Middle frontal gyrus (tissue), 1 donor: ENCODE measurements around the gene NPY4R2.
A peak's percentile ranks its signal among the peaks of the same experiment; 100 is the strongest.
"Not testable (repeated sequence)": the region's sequence is repeated elsewhere in the genome, so short reads cannot be mapped to it uniquely, and the experiment has no call there.

Experiments used
- DNase-seq: peaks from one replicate; pipeline ENCODE4 v3.0.0-alpha.2; 2015; ENCODE audit warnings: low spot score; ENCODE audit errors: extremely low spot score

Gene NPY4R2

DNA sequence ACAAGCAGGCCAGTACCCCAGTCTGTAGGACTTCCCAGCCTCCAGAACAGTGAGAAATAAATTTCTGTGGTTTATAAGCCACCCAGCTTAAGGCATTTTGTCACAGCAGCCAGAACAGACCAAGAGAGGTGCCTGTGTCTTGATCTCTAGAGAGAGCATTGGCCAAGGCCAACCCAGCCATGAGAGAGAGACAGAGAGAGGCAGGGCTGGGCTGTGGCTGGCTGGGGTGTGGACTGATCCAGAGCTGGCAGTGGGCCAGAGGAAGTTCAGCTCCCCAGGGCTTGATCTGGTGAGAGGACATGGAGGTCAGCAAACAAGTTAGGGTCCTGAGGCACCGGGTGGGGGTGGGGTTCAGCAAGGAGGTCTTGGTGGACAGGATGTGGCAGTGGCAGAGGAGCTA is 14.4 kb downstream of the NPY4R2 start:
- DNase-seq: not testable (repeated sequence)

DNA sequence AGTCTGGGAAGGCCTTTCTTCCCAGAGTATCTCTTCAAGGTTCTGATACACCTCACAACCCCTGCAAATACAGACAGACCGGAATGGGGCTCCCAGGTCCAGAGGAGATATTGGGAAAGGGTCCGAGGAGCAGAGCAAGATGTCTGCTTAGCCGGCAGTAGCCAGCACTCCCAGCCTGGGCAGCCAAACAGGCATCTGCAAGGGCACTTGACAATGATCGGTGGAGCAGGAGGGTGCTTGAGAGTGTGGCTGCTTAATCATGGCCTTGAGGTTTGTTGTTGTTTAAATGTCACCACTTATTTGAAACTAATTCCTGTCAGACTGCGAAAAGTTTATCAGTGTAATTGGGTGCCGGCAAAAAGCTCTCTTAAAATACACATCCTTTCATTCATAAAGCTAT is 15.0 kb downstream of the NPY4R2 start:
- not testable (repeated sequence) for DNase-seq

DNA sequence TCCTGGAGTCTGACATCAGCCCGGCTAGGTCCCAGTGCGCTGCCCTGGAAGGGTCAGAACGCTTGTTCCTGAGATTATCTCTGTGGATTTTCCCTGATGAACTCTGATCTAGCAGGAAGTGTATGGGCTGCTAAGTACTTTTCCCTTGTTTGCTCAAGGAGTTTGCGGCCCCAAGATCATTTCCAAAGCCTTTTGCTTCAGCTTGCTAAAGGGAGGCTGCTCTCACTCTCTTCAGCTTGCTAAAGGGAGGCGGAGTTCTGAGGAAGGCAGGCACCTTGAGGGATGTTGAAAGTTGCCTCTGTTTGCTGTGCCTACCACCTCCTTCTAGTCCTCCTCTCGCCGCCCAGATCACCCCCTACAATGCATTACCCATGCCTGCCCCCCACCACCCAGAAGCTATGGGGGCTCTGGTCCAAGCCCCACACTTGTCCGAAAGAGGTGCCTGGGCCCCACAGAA is 18.3 kb downstream of the NPY4R2 start:
- not testable (repeated sequence) for DNase-seq

DNA sequence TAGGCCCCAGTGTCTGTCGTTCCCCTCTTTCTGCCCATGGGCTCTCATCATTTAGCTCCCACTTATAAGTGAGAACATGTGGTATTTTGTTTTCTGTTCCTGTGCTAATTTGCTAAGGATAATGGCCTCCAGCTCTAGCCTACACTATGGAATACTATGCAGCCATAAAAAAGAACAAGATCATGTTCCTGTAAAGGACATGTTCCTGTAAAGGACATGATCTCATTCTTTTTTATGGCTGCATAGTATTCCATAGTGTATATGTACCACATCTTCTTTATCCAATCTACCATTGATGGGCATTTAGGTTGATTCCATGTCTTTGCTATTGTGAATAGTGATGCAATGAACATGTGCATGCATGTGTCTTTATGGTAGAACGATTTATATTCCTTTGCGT is 19.2 kb downstream of the NPY4R2 start:
- not testable (repeated sequence) for DNase-seq

DNA sequence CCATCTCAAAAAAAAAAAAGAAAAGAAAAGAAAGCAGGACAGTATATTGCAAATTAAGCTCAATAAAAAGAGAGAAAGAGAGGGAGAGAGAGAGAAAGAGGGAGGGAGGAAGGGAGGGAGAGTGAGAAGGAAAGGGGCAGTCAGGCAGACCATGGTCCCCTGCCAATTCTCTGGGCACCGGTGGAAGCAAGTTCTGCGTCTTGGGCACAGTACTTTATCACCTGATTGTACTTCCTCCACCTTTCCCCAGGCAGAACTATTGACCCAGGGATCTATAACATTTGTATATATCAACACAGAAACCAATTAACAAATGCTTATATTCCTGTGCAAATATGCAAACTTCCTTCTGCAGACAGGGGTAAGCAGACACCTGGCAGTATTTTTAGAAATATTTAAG is 22.4 kb downstream of the NPY4R2 start:
- not testable (repeated sequence) for DNase-seq

DNA sequence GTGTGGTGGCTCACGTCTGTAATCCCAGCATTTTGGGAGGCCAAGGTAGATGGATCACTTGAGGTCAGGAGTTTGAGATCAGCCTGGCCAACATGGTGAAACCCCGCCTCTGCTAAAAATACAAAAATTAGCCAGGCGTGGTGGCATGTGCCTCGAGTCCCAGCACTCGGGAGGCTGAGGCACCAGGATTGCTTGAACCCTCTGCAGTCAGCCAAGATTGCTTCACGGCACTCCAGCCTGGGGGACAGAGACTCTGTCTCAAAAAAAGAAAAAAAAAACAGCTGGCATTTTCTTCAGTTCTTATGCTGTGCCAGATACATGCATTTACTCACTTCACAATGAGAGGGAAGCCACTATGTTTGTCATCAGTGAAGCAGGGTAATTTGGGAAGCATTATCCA is 22.9 kb downstream of the NPY4R2 start:
- DNase-seq: peak; percentile 37

DNA sequence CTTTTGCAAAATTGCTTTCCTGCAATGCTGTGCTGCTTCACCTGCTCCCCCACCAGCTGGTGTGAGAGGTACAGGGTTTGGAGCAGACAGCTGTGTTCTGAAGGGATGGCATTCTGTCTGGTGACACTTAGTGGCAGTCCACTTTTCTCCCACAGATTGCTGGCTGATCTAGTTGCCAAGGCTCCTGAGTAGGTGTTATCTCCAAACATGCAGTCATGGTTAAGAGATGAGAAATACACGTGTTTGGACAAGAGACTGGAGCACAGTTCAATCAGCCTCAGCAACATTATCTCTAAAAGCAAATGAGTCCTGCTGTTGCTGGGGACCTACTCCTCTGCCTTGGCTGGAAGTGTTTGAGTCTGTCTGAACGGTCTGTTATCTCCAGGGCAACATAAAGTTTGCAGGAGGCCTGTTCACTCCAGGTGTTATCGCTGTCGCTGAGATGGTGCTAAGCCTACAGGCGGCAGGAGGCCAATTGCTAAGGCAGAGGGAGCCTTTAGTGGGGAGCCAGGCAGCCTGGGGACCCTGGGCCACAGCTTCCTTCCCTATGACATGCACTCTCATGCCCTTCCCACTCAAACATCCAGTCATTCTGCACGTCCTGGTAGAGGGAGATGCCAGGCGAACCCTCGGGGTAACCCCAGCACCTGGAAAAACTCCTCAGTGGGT is 24.0 kb downstream of the NPY4R2 start:
- DNase-seq: peak; percentile 3

DNA sequence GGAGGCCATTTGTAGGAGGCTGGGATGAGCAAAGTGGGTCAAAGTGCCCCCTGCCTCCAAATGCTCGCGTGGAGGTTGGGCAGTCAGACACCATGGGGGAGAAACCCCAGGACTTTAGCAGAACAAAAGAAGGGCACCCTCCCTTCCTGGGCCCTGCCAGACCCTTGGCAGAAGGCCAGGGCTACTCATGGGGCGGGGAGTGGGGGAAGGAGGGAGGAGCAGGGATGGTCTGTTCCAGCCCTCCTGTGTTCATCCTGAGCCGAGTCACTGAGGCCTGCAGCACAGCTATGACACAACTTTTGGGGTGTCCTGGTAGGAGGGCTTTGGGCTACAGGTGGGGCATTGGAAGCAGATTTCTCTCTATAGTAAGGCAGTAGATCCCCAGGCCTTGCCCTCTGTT is 24.9 kb downstream of the NPY4R2 start:
- not testable (repeated sequence) for DNase-seq

DNA sequence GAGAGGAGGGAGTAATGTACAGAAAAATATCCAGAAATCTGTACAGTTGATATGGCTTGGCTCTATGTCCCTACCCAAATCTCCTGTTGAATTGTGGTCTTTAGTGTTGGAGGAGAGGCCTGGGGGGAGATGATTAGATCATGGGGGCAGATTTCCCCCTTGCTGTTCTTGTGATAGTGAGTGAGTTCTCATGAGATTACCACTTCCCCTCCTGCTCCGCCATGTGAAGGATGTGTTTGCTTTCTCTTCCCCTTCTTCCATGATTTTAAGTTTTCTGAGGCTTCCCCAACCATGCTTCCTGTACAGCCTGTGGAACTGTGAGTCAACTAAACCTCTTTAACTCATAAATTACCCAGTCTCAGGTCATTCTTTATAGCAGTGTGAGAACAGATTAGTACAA is 29.0 kb downstream of the NPY4R2 start:
- not testable (repeated sequence) for DNase-seq

DNA sequence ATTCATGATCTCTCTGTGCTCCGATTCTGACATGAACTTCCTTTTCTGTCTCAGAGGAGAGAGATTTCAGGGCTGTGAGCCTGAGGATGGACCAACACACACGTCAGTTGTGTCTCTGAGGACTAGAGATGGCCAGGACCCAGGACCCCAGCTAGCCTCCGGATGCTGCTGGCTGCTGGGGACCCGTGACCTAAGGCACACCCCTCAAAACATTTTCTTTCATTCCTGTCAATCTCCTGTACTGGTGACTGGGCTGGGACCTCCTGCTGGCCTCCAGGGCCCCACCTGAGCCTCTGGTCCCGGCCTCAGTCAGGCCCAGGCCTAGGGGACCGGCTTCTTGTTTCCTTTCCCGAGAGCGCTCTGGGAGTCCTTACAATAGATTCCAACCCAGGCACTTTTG is 38.7 kb downstream of the NPY4R2 start:
- DNase-seq: not testable (repeated sequence)

DNA sequence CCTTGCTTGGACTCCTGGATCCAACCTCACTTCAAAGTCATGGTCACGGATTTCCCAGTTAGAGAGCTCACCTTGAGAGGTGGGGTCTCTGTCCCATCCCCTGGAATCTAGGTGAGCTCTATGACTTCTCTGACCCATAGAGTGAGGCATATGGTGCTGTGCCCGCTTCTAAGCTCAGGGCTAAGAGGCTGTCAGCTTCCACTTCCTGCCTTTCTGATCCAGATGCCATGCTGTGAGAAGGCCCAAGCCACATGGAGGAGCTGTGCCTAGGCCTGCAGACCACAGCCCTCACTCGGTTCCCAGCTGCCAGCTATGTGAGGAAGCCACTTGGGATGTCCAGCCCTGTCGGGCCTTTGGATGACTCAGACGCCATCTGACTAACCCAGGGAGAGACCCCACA is 41.2 kb downstream of the NPY4R2 start:
- not testable (repeated sequence) for DNase-seq

DNA sequence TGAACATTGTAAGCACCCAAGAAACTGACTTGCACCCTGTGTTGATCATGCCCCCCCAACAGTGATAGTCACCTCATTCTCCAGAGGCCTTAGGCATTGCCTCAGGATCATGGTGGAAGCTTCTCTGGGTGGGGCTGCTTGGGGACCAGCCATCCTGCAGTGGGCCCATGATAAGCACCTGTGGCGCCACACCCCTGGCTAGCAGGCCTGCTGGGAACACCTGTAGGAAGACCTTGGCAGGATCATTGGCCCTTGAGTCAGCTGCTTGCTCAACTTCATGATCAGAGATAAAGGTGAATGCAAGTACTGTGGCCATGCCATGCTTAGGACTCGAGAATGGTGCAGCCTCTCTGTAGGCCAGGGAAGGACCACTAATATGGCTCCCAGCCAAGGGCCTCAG is 42.2 kb downstream of the NPY4R2 start:
- not testable (repeated sequence) for DNase-seq

DNA sequence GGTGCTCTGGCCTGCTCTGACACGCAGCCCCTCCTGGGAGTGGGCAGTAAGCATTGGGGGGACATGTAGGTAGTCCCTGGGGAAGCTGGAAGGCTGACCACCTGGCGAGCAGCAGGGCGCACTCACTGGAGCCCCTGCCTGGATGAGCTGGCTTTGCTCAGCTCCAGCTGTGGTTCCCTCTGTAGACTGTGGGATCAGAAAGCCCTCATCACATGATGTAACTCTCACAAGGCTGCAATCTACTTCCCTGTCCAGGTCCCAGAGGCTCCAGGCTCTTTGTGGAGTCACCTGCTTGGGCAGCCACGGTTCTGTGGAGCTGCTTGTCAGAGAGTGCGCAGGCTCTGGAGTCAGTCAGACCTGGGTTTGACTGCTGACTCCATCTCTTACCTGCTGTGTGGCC is 44.3 kb downstream of the NPY4R2 start:
- DNase-seq: not testable (repeated sequence)

DNA sequence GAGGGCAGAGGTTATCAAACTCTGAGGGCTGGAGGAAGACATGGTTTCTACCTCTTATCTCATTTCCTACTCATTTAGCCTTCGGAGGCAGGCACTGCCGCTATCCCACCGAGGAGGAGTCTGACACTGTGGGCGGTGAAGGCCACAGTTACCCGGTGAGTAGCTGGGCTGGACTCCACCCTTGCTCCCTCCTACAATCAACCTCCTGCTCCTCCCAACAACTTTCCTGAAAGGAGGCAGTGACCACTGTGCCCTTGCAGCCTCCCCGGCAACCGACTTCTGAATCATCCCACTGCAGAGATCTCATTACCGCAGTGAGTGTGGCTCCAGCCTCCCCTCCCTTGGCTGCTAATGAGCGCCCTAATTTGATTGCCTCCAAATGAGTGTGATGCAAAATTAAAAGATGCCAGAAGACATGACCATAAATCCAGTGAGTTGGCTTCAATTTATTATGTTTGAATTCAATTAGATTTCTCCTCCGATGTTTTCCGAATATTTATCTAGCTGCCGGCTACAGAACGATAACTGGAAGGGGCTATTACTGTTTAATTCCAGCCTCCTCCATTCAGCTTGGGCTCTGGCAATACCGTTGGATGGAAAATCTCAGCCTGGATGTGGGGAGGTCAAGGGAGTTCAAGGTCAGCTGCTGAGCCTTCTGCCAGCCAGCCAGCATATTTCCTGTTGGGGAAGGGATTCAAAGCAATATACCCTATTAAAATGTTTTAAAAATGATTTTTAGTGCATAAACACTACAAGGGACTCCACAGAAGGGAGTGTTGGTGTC is 46.0 kb downstream of the NPY4R2 start:
- DNase-seq: not testable (repeated sequence)

DNA sequence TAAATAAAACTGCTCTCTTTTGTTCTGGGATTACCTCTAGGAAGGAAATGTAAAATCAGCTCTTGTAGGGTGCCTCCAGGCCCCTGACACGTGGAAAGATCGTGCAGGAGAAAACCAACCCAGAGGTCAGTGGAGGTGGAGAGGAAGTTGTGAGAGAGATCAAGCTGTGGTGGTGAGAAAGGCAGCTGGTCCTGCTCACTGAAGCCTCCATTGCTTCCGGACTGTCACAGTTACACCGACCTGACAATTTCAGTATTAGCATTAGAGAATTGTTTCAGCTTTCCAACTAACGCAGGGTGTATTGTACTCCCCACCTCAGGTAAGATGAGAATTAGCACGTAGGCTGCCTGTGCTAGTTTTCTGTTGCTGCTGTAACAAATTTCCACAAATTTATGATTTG is 50.5 kb downstream of the NPY4R2 start:
- not testable (repeated sequence) for DNase-seq

DNA sequence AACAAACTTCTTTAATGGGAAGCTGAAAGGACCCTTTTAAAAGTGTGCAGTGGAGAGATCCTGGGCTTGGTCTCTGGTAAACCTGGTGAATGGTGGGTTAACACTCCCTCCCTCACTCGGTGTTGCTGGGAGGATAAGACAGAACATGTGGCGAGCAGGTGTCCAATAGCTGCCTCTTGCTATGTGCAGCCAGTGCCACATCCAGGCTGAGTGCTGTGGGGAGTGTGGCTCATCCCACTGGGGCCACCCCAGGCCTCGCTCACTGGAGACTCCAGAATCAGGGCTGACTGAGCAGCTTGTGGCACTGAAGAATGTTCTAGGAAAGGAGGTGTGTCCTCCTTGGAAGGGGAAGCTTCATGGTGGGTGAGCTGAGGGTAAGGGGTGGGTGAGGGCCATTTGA is 51.6 kb downstream of the NPY4R2 start:
- DNase-seq: not testable (repeated sequence)

DNA sequence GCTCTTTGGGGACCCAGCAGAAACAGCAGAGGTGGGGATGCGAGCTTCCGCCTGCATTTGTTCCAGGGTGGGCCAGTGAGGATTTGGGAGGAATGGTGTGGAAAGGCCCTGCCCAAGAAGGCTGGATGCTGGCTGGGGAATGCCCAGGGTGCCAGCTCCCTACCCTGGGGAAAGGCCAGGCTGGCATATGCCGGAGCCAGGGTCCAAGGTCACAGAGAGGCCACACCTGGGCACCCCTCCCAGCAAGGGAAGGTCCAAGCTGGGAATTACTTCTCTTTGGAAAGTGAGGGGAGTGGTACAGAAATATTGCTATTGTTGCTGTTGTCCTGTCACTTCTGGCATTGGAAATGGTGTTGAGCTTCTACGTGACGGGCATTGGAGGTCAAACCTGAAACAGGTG is 53.1 kb downstream of the NPY4R2 start:
- DNase-seq: not testable (repeated sequence)

DNA sequence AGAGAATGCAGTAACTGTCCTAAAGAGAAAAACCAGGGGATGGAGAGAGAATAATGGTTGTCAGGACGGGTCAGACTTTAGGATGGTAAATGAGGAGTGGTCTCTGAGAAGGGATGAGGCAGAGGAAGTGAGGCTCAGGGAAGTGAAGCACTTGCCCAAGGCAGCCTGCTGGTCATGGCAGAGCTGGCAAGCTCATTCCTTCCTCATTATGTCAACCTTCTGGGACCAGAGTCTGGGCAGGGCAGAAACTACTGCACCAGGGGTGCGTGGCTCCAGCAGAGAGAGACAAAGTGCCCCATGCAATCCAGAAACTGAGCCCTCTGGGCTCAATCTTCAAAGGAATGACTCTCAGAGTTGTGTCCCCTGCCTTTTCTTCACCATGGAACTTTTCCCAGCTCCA is 53.6 kb downstream of the NPY4R2 start:
- not testable (repeated sequence) for DNase-seq
